WTC11 (cell line): Measurements from ENCODE around the gene PPP3CA. TPM values are rescaled to one million over a fixed set of nuclear protein-coding genes. Genes with fewer than 3 reads are reported as not detected.

Source experiments
- ATAC-seq: fragments of 200-7000 bp; cut with Tn5 transposase; 2 replicates; pipeline ENCODE4 v1.10.0; 2021; ENCODE audit warnings: mild to moderate bottlenecking, moderate library complexity
- Bru-seq: library from RNA; stranded (reverse); fragments of 400-500 nt; gene quantifications from one replicate; lab custom pipeline; 2021; lab: Mats Ljungman, UMichigan
- CTCF ChIA-PET: fragments of 300-600 bp; sonication (Branson Sonifier 250); formaldehyde crosslinking; loops from one replicate; lab custom pipeline; 2021; ENCODE audit warnings: antibody characterized with exemption; lab: Charles Lee
- POLR2A ChIA-PET: fragments of 350-600 bp; sonication (Branson Sonifier 250); formaldehyde crosslinking; loops from one replicate; lab custom pipeline; 2021; ENCODE audit warnings: antibody characterized with exemption; lab: Charles Lee
- DNase-seq: peaks from one replicate; pipeline ENCODE4 v3.0.0; 2021; ENCODE audit warnings: low spot score
- H3K27ac Mint-ChIP-seq: 2 replicates; pipeline ENCODE4 v1.8.0; 2021; ENCODE audit warnings: mixed read lengths
- H3K27me3 Mint-ChIP-seq: 2 replicates; pipeline ENCODE4 v1.8.0; 2021; ENCODE audit warnings: low read depth, mild to moderate bottlenecking, moderate library complexity, mixed read lengths
- H3K36me3 Mint-ChIP-seq: 2 replicates; pipeline ENCODE4 v1.8.0; 2021; ENCODE audit warnings: mixed read lengths
- H3K4me1 Mint-ChIP-seq: 2 replicates; pipeline ENCODE4 v1.8.0; 2022; ENCODE audit warnings: mixed read lengths
- H3K4me3 Mint-ChIP-seq: 2 replicates; pipeline ENCODE4 v1.8.0; 2021; ENCODE audit warnings: mild to moderate bottlenecking, moderate library complexity, mixed read lengths
- H3K9me3 Mint-ChIP-seq: 2 replicates; pipeline ENCODE4 v1.8.0; 2021; ENCODE audit warnings: mixed read lengths
- ATF6 ChIP-seq: sonication (generic); formaldehyde crosslinking; IDR thresholded peaks from 2 replicates; pipeline ENCODE4 v1.8.1; 2023; ENCODE audit warnings: mild to moderate bottlenecking, missing genetic modification reagents
- E2F1 ChIP-seq: sonication (generic); formaldehyde crosslinking; IDR thresholded peaks from 2 replicates; pipeline ENCODE4 v1.8.0; 2022; ENCODE audit warnings: mild to moderate bottlenecking, missing genetic modification reagents
- FOXK1 ChIP-seq: sonication (generic); formaldehyde crosslinking; IDR thresholded peaks from 2 replicates; pipeline ENCODE4 v1.8.0; 2022; ENCODE audit warnings: mild to moderate bottlenecking, moderate library complexity, missing genetic modification reagents
- FOXP1 ChIP-seq: sonication (generic); formaldehyde crosslinking; IDR thresholded peaks from 2 replicates; pipeline ENCODE4 v1.8.0; 2022; ENCODE audit warnings: missing genetic modification reagents, mild to moderate bottlenecking, moderate library complexity, borderline replicate concordance
- FOXP4 ChIP-seq: sonication (generic); formaldehyde crosslinking; IDR thresholded peaks from 2 replicates; pipeline ENCODE4 v1.8.0; 2022; ENCODE audit warnings: mild to moderate bottlenecking, missing genetic modification reagents
- HMGXB4 ChIP-seq: sonication (generic); formaldehyde crosslinking; IDR thresholded peaks from 2 replicates; pipeline ENCODE4 v1.8.1; 2023; ENCODE audit warnings: mild to moderate bottlenecking, moderate library complexity, missing genetic modification reagents
- MLX ChIP-seq: sonication (generic); formaldehyde crosslinking; IDR thresholded peaks from 2 replicates; pipeline ENCODE4 v1.8.1; 2023; ENCODE audit warnings: mild to moderate bottlenecking, missing genetic modification reagents, moderate library complexity
- NR1H2 ChIP-seq: sonication (generic); formaldehyde crosslinking; IDR thresholded peaks from 2 replicates; pipeline ENCODE4 v1.9.0; 2021; ENCODE audit warnings: mild to moderate bottlenecking, moderate library complexity, missing genetic modification reagents
- SMAD4 ChIP-seq: sonication (generic); formaldehyde crosslinking; IDR thresholded peaks from 2 replicates; pipeline ENCODE4 v1.8.0; 2022; ENCODE audit warnings: mild to moderate bottlenecking, missing genetic modification reagents
- STAT6 ChIP-seq: sonication (generic); formaldehyde crosslinking; conservative IDR thresholded peaks from 2 replicates; pipeline ENCODE4 v1.8.1; 2023; ENCODE audit warnings: mild to moderate bottlenecking, low read depth, missing genetic modification reagents, moderate library complexity
- USF2 ChIP-seq: sonication (generic); formaldehyde crosslinking; IDR thresholded peaks from 2 replicates; pipeline ENCODE4 v1.8.1; 2023; ENCODE audit warnings: mild to moderate bottlenecking, missing genetic modification reagents, moderate library complexity
- ZBTB21 ChIP-seq: sonication (generic); formaldehyde crosslinking; IDR thresholded peaks from 2 replicates; pipeline ENCODE4 v1.8.1; 2023; ENCODE audit warnings: mild to moderate bottlenecking, missing genetic modification reagents, borderline replicate concordance
- ZMAT4 ChIP-seq: fragments of 250-450 bp; sonication (Bioruptor Pico); IDR thresholded peaks from 2 replicates; pipeline ENCODE4 v1.9.0; 2021; ENCODE audit warnings: mild to moderate bottlenecking
- ZNF232 ChIP-seq: sonication (generic); formaldehyde crosslinking; IDR thresholded peaks from 2 replicates; pipeline ENCODE4 v1.8.0; 2022; ENCODE audit warnings: mild to moderate bottlenecking, missing genetic modification reagents
- ZNF263 ChIP-seq: sonication (generic); formaldehyde crosslinking; IDR thresholded peaks from 2 replicates; pipeline ENCODE4 v1.8.1; 2022; ENCODE audit warnings: low read depth, mild to moderate bottlenecking, moderate library complexity, missing genetic modification reagents
- ZSCAN18 ChIP-seq: fragments of 250-450 bp; sonication (Bioruptor Pico); IDR thresholded peaks from 2 replicates; pipeline ENCODE4 v2.1.2; 2022; ENCODE audit warnings: mild to moderate bottlenecking, moderate library complexity
- long read RNA-seq, 3 experiments: library from RNA in 1 of 3; library from capped mRNA in 1 of 3; library from polyadenylated mRNA in 1 of 3; unstranded in 2 of 3; stranded (forward) in 1 of 3; transcript quantifications; one replicate each; pipeline ENCODE4 v2.0.0, GENCODE V29; 2021
- total RNA-seq: library from RNA; stranded (reverse); gene quantifications from 3 replicates; pipeline ENCODE4 v1.2.3, GENCODE V29; 2021

The PPP3CA gene
- total RNA-seq (35.3 to 41.6 TPM (median 36.3 TPM) in 3 replicates), Bru-seq, nascent RNA (percentile 79 among the genes with signal in this experiment)
- long read RNA-seq, experiment 1, transcript PPP3CA-202 (13 exons, 3,604 nt) = major isoform, 24 of 69 reads
- long read RNA-seq, experiment 1, partial matches to known transcripts = 3 of 69 reads
- long read RNA-seq, experiment 1, other reads (novel, unspliced or antisense) = 42 of 69 reads
- long read RNA-seq, experiment 2, partial matches to known transcripts = 3 of 32 reads
- long read RNA-seq, experiment 2, other reads (novel, unspliced or antisense) = 26 of 32 reads
- long read RNA-seq, experiment 3, partial matches to known transcripts = 4 of 10 reads
- long read RNA-seq, experiment 3, other reads (novel, unspliced or antisense) = 6 of 10 reads

GRCh38 chr4:101347267-101347556 is at the start of gene PPP3CA:
TSS of gene PPP3CA (minus strand) at chr4:101347526.
- Mint-ChIP-seq H3K4me1 (peaks cover 27% of the 10 kb centered on the region), H3K27me3 (peaks cover 21% of the 10 kb centered on the region), H3K4me3 (peak within 1 kb of the TSS; percentile 95), H3K36me3 (no peaks in the 10 kb centered on the region), H3K9me3 (no peaks in the 10 kb centered on the region), H3K27ac (peak within 1 kb of the TSS; percentile 92)
- ATAC-seq (peak; percentile 3; the same call in 1 of the 2 replicates), DNase-seq (no peak)
- ChIA-PET POLR2A (no interaction called here), CTCF (interaction anchor here (1.4 kb wide), 1 partner anchor 177 kb away, joined by 7 read pairs; no protein-coding TSS in a partner anchor)
- TF ChIP-seq HMGXB4 (CRISPR knock-in tag) = 0 out of 2 replicates have a peak, but pooled peaks have one; percentile 1
- TF ChIP-seq ZBTB21 (CRISPR knock-in tag) = no peak
- 0 out of 2 replicates have a peak, but pooled peaks have one; percentile 5 for TF ChIP-seq FOXK1 (CRISPR knock-in tag)
- TF ChIP-seq ZMAT4 = no peak
- peak; percentile 15; the same call in 1 of the 2 replicates for TF ChIP-seq FOXP1
- TF ChIP-seq ZNF232 (CRISPR knock-in tag) = no peak
- TF ChIP-seq FOXP4 (CRISPR knock-in tag) = 0 out of 2 replicates have a peak, but pooled peaks have one; percentile 3

GRCh38 chr4:101393256-101393655 is 45.9 kb upstream of the PPP3CA start:
- peaks cover 20% of the 10 kb centered on the region for H3K9me3 Mint-ChIP-seq
- H3K4me1 Mint-ChIP-seq = no peaks in the 10 kb centered on the region
- ChIA-PET POLR2A (no interaction called here), CTCF (interaction anchor here (0.7 kb wide), 1 partner anchor 253 kb away, joined by 3 read pairs; no protein-coding TSS in a partner anchor)
- H3K27me3 Mint-ChIP-seq = no peaks in the 10 kb centered on the region; the same call in 1 of the 2 replicates
- H3K4me3 Mint-ChIP-seq = no peak overlapping the region
- peaks cover 14% of the 10 kb centered on the region for H3K36me3 Mint-ChIP-seq
- no peak for ATAC-seq
- no peak overlapping the region for H3K27ac Mint-ChIP-seq
- DNase-seq = no peak
- no peak for TF ChIP-seq SMAD4 (CRISPR knock-in tag)
- TF ChIP-seq USF2 (CRISPR knock-in tag) = no peak
- TF ChIP-seq ATF6 (CRISPR knock-in tag) = no peak
- TF ChIP-seq E2F1 = no peak
- no peak for TF ChIP-seq MLX (CRISPR knock-in tag)
- no peak for TF ChIP-seq ZSCAN18 (CRISPR knock-in tag)
- no peak for TF ChIP-seq NR1H2
- TF ChIP-seq STAT6 = no peak
- no peak for TF ChIP-seq ZNF263 (CRISPR knock-in tag)
